Stimulated activated CD4-positive, alpha-beta T cell treated with anti-CD3 and anti-CD28 coated beads, TNF-alpha, amount 100 ng/mL, for 1 hour (primary cell): Measurements from ENCODE around the gene STARD7.
"Not testable (repeated sequence)": the region's sequence is repeated elsewhere in the genome, so short reads cannot be mapped to it uniquely, and the experiment has no call there.

ENCODE experiments used
- DNase-seq, 3 donors: peaks; one replicate each; pipeline ENCODE4 v3.0.0-alpha.2; 2020; ENCODE audit warnings: low read depth in 3 of 3, low spot score in 1 of 3

Gene STARD7

DNA sequence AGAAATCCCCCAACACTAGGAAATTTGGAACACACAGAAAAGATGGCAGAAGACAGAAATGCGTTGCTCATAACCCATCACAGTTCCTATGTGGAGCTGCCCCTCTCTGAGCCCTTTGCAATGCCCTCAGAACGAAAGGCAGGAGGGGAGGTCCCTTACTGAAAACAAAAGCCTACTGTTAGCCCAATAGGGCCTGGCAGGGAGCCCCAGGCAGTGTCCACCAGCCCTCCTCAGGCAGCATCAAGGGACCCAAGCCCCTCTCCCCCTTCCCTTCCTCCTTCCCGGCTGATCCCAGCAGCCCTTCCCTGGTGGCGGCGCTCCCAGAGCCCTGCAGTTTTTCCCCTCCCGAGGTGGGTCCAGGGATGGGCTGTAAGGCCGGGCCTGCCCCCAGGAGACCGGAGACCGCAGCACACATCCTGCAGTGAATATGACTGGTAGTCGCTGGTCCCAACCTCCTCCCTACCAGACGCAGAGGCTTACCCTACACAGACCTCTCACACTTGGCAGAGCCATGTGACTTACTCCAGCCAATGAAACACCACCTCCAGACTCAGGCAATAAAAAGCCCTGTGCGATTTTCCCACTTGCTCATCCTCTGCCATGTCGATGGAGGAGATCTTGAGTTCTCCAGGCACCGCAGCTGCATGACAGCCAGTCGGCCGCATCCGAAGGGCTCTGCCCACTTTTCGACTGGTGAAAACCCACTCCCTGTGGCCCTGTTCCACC is 44.0 kb downstream of the STARD7 start:
- DNase-seq: no peak

GRCh38 chr2:96163768-96164429 is 44.7 kb downstream of the STARD7 start:
- DNase-seq: peak in 2 of 3 donors; percentile 41 to 71

- DNase-seq: no peak
Measured at GRCh38 chr2:96163415-96163767, 45.2 kb downstream of the STARD7 start.

GRCh38 chr2:96161898-96162297 is 46.7 kb downstream of the STARD7 start:
- DNase-seq: no peak

DNA sequence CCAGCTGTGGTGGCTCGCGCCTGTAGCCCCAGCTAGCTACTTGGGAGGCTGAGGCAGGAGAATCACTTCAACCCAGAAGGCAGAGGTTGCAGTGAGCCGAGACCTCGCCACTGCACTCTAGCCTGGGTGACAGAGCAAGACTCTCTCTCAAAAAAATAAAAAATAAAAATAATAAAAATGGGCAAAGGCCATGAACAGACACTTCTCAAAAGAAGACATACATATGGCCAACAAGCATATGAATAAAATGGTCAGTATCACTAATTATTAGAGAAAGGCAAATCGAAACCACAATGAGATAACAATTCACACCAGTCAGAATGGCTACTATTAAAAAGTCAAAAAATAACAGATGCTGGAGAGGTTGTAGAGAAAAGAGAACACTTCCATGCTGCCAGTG is 48.3 kb downstream of the STARD7 start:
- DNase-seq: not testable (repeated sequence)

- no peak for DNase-seq
Measured at GRCh38 chr2:96159084-96159830, 49.4 kb downstream of the STARD7 start.

DNA sequence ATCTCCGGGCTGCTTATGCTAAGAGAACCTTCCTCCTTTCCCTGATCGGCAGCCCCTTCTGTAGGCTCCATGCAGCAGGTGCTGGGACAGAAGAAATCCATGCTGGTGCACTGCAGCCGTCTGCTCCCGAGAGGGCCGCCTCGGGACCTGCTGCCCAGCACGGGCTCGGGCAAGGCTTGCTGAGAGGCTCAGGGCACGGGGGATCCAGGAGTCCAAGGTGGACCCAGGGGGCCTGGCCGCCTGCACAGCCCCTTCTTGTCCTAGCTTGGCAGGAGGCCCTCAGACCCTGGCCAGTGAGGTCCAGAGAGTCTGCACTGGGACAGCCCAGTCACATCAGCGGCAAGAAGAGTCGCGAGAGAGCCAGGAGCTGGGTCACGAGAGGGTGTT is 50.1 kb downstream of the STARD7 start:
- no peak for DNase-seq

DNA sequence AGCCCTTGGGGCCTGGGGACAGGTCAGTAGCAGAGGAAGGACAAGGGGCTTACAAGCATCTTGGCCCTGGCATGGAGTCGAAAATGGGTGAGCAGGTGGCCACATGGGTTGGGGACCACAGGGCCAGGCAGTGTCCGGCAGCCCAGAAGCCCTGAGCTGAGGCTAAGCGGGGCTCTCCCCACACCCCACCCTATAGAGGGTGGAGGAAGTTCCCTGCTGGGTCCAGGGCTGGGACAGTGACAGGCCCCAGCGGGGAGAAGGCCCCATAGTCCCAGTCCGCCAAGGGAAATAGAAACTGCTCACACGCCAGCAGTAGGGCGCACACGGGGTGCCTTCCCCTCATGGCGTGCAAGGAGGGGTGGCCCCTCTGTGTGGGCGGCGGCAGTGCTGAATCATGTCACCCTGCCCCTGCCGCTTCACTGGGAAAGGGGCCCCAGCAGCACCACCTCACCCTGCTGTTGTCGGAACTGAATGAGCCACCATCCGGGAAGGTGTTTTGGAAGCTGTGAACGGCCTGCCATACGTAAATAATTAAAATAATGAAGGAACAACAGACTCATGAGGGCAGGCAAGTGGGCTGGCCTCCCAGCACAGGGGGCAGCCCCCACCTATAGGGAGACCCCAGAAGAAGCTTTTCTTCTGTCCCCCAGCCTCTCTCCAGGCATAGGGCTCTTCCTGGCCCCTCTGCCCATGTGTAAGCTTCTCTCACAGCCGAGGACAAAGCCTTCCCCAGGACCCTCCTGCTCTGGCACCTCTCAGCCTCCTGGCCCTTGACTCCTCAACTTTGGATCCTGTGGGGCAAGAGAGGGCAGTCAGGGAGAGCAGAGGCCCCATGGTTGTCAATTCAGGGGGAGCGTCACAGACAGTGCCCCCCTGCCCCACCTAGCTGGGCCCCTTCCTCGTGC is 50.7 kb downstream of the STARD7 start:
- peak in 2 of 3 donors; percentile 66 to 92 for DNase-seq

- no peak for DNase-seq
Measured at GRCh38 chr2:96156926-96157648, 51.5 kb downstream of the STARD7 start.

DNA sequence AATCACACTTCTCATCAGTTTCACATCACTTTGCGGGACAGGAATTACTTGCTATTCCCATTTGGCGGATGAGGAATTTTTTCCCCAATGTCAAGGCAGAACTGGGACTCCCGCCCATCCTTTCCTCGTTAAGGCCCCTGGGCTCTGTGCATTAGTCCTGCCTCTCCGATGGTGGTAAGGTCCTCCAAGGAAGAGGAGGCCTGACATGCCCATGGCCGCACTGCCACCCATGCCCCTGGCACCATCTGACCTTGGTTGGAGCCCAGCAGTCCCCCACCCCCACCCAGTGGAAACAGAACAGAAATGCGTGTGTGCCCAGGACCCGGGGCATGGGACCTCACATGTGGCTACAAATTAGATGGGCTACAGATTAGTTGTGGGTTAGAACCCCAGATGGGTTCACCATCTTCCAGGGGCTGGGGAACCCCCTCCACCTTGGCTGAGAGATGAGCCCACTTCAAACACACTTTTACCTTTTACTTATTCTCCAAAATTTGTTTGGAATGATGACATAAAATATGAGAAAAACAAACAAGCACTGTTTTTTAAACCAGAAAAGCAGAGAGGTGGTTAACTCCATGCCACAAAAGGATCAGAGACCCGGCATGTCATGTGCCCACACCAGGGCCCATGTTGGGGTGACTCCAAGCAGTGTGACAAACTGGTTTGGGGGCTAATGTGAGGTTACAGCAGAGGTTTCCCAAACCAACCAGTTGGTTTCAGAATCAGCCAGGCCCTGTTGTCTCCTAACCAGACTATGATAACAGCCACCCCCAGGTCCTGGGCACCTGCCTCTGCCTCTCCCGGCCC is 52.4 kb downstream of the STARD7 start:
- no peak for DNase-seq

DNA sequence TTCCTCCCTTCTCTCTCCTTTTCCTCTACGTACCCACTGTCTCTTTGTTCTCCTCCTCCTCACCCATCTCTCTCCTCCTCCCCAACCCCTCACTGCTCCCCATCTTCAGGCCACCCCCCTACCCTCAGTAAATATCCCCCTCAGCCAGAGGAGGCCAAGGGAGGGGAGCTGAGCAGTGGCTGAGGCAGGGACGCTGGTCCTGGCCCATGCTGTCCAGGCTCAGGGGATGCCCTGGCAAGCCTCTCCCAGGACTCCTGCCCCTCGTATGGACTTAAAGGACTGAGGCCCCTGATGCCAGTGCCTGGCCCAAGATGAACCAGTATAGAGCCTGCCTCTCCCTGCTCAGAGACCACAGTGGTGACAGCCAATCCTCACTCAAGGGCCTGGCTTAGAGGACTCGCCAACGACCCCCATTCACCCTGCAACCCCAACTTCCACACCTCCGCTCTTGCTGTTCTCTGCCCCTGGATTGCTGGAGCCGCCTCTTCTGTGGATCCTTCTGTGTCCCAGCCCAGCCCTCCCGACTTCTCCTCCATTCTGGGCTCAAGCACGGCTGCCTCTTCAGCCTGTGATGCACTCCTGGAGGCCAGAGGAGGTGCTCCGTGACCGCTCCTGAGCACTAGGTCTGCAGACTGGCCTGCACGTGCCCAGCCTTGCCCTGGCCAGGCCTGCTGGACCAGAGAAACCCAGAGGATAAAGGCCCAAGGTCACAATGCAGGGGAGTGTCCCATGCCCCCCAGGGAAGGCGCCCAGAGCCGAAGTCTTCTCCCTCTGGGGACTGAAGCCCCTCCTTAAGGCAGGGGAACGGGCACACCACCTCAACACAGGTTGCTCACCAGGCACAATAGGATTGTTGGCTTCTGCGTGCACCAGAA is 53.9 kb downstream of the STARD7 start:
- DNase-seq: no peak

GRCh38 chr2:96153991-96154431 is 54.6 kb downstream of the STARD7 start:
- no peak for DNase-seq

- no peak for DNase-seq
Measured at GRCh38 chr2:96153291-96153713, 55.3 kb downstream of the STARD7 start.

GRCh38 chr2:96152304-96153161 is 56.1 kb downstream of the STARD7 start:
- DNase-seq: no peak

GRCh38 chr2:96151595-96152303 is 56.9 kb downstream of the STARD7 start:
- DNase-seq: no peak

- DNase-seq: no peak
Measured at GRCh38 chr2:96150791-96151594, 57.6 kb downstream of the STARD7 start.
